IMR-90 (cell line): ENCODE results near the gene PGS1. TPM values are rescaled to one million over a fixed set of nuclear protein-coding genes. Genes with fewer than 3 reads are reported as not detected.

Source experiments
- ATAC-seq: fragments of 200-7000 bp; cut with Tn5 transposase; 2 replicates; pipeline ENCODE4 v1.9.1; 2020; ENCODE audit warnings: low read depth, mild to moderate bottlenecking, moderate library complexity
- BruUV-seq: library from RNA; stranded (reverse); fragments of 400-500 nt; replicated peaks from 2 replicates; lab custom pipeline; 2021; lab: Mats Ljungman, UMichigan
- CTCF ChIA-PET: fragments of 300-600 bp; formaldehyde crosslinking; extraction: SDS; loops from one replicate; lab custom pipeline; 2021; ENCODE audit warnings: antibody characterized with exemption; lab: Yijun Ruan, JAX
- POLR2A ChIA-PET: fragments of 300-600 bp; sonication (Branson Sonifier 250); formaldehyde crosslinking; loops from one replicate; lab custom pipeline; 2022; ENCODE audit warnings: antibody characterized with exemption; ENCODE audit not compliant: unreplicated experiment; lab: Charles Lee
- DNase-seq: peaks from one replicate; pipeline ENCODE4 v3.0.0; 2013
- H2AFZ ChIP-seq: replicated peaks from 2 replicates; pipeline ENCODE3; 2013; ENCODE audit warnings: low read length, mild to moderate bottlenecking; ENCODE audit not compliant: poor library complexity
- H2AK5ac ChIP-seq: 2 replicates; pipeline ENCODE4 v1.6.1; 2013; ENCODE audit warnings: low read depth, low read length, inconsistent platforms
- H2AK9ac ChIP-seq: replicated peaks from 2 replicates; pipeline ENCODE3; 2013; ENCODE audit warnings: mild to moderate bottlenecking, low read depth, low read length, moderate library complexity; ENCODE audit not compliant: poor library complexity
- H2BK120ac ChIP-seq: 2 replicates; pipeline ENCODE4 v1.6.1; 2013; ENCODE audit warnings: low read depth, low read length, inconsistent platforms
- H2BK15ac ChIP-seq: 3 replicates; pipeline ENCODE4 v1.6.1; 2013; ENCODE audit warnings: low read depth, low read length, inconsistent platforms
- H2BK20ac ChIP-seq: 2 replicates; pipeline ENCODE4 v1.6.1; 2013; ENCODE audit warnings: low read depth, mild to moderate bottlenecking, inconsistent platforms, low read length, moderate library complexity
- H2BK5ac ChIP-seq: 2 replicates; pipeline ENCODE4 v1.6.1; 2013; ENCODE audit warnings: mild to moderate bottlenecking, low read depth, low read length, inconsistent platforms; ENCODE audit not compliant: poor library complexity, severe bottlenecking
- H3K14ac ChIP-seq: replicated peaks from 2 replicates; pipeline ENCODE4 v1.6.1; 2013; ENCODE audit warnings: low read depth, low read length, inconsistent platforms
- H3K18ac ChIP-seq: 2 replicates; pipeline ENCODE4 v1.6.1; 2013; ENCODE audit warnings: low read depth, low read length, control low read depth
- H3K23ac ChIP-seq: 2 replicates; pipeline ENCODE4 v1.6.1; 2013; ENCODE audit warnings: low read depth, low read length, inconsistent platforms
- H3K27ac ChIP-seq: 2 replicates; pipeline ENCODE4 v1.5.1; 2013; ENCODE audit warnings: mild to moderate bottlenecking, control low read depth, low read length; ENCODE audit not compliant: insufficient read depth
- H3K27me3 ChIP-seq: 2 replicates; pipeline ENCODE4 v1.6.1; 2013; ENCODE audit warnings: low read length; ENCODE audit not compliant: control insufficient read depth, insufficient read depth
- H3K36me3 ChIP-seq: 2 replicates; pipeline ENCODE4 v1.6.1; 2013; ENCODE audit warnings: low read length, mixed read lengths; ENCODE audit not compliant: control insufficient read depth, insufficient read depth
- H3K4ac ChIP-seq: 2 replicates; pipeline ENCODE4 v1.6.1; 2013; ENCODE audit warnings: low read depth, low read length, inconsistent platforms
- H3K4me1 ChIP-seq: 2 replicates; pipeline ENCODE4 v1.6.1; 2013; ENCODE audit warnings: low read length, mixed read lengths; ENCODE audit not compliant: control insufficient read depth, insufficient read depth
- H3K4me2 ChIP-seq: 2 replicates; pipeline ENCODE4 v1.6.1; 2013; ENCODE audit warnings: low read depth, mild to moderate bottlenecking, control low read depth, low read length, moderate library complexity
- H3K4me3 ChIP-seq: 2 replicates; pipeline ENCODE4 v1.5.1; 2013; ENCODE audit warnings: low read depth, mild to moderate bottlenecking, control low read depth, low read length, moderate library complexity; ENCODE audit not compliant: insufficient read depth
- H3K56ac ChIP-seq: 2 replicates; pipeline ENCODE4 v1.6.1; 2013; ENCODE audit warnings: low read length, inconsistent platforms; ENCODE audit not compliant: insufficient read depth; ENCODE audit errors: extremely low read depth
- H3K79me1 ChIP-seq, 2 experiments: 2 replicates each; pipeline ENCODE4 v1.6.1; 2013; ENCODE audit warnings: low read length in 2 of 2, inconsistent platforms in 1 of 2, low read depth in 1 of 2
- H3K9ac ChIP-seq: 2 replicates; pipeline ENCODE4 v1.6.1; 2013; ENCODE audit warnings: low read depth, low read length, control low read depth
- H3K9me1 ChIP-seq: 2 replicates; pipeline ENCODE4 v1.6.1; 2013; ENCODE audit warnings: low read length, inconsistent platforms; ENCODE audit not compliant: insufficient read depth
- H3K9me3 ChIP-seq: 2 replicates; pipeline ENCODE4 v1.6.1; 2013; ENCODE audit warnings: low read length; ENCODE audit not compliant: control insufficient read depth, insufficient read depth
- H4K20me1 ChIP-seq: 2 replicates; pipeline ENCODE4 v1.6.1; 2013; ENCODE audit warnings: low read length, inconsistent platforms; ENCODE audit not compliant: insufficient read depth
- H4K5ac ChIP-seq: 2 replicates; pipeline ENCODE4 v1.6.1; 2013; ENCODE audit warnings: mild to moderate bottlenecking, low read depth, low read length, control low read depth
- H4K8ac ChIP-seq, 2 experiments: 2 replicates each; pipeline ENCODE4 v1.6.1; 2013; ENCODE audit warnings: low read depth in 2 of 2, low read length in 2 of 2, control low read depth in 1 of 2, inconsistent platforms in 1 of 2
- H4K91ac ChIP-seq: 2 replicates; pipeline ENCODE4 v1.6.1; 2013; ENCODE audit warnings: low read depth, low read length, inconsistent platforms; ENCODE audit not compliant: insufficient read depth
- CEBPB ChIP-seq: IDR thresholded peaks from 2 replicates; pipeline ENCODE4 v1.6.1; 2012; ENCODE audit warnings: low read depth, low read length, improper control_type of control experiment
- ELK1 ChIP-seq: fragments of 150-350 bp; IDR thresholded peaks from 2 replicates; pipeline ENCODE4 v1.6.1; 2016; ENCODE audit warnings: low read depth, mild to moderate bottlenecking, low read length, moderate library complexity, borderline replicate concordance
- MAFK ChIP-seq: IDR thresholded peaks from 2 replicates; pipeline ENCODE4 v1.6.1; 2012; ENCODE audit warnings: low read depth, low read length, improper control_type of control experiment
- MAZ ChIP-seq: IDR thresholded peaks from 2 replicates; pipeline ENCODE4 v1.6.1; 2012; ENCODE audit warnings: low read depth, mild to moderate bottlenecking, low read length, improper control_type of control experiment, moderate library complexity, borderline replicate concordance
- NFE2L2 ChIP-seq: fragments of 150-350 bp; IDR thresholded peaks from 2 replicates; pipeline ENCODE4 v1.6.1; 2016; ENCODE audit warnings: low read depth, mild to moderate bottlenecking, low read length
- RAD21 ChIP-seq: IDR thresholded peaks from 2 replicates; pipeline ENCODE4 v1.6.1; 2012; ENCODE audit warnings: low read length, improper control_type of control experiment
- WGBS, 2 experiments: methylation state at CpG; one replicate each; pipeline versions ENCODE4 v1.1.5 to v1.1.7; 2013; ENCODE audit warnings: missing lambda C conversion rate in 2 of 2; ENCODE audit not compliant: insufficient read length in 1 of 2; ENCODE audit errors: extremely low coverage in 2 of 2; 5-methylcytosine and 5-hydroxymethylcytosine counted together
- dilution Hi-C: fragments of 300-500 bp; cut with HindIII; formaldehyde crosslinking; loops from one replicate; pipeline ENCODE4 v1.14.3; 2018; ENCODE audit warnings: low sequenced_read_pairs; ENCODE audit not compliant: unreplicated experiment
- in situ Hi-C: fragments of 300-500 bp; cut with MboI; formaldehyde crosslinking; loops from 3 replicates; pipeline ENCODE4 v1.14.3; 2019; ENCODE audit warnings: low sequenced_read_pairs, inconsistent platforms, mixed read lengths
- intact Hi-C: fragments of 100-400 bp; cut with micrococcal nuclease; formaldehyde crosslinking; loops from 2 replicates; pipeline ENCODE4 v1.10.0; 2022
- microRNA-seq, 2 experiments: library from miRNA; stranded (forward) in 1 of 2; unstranded in 1 of 2; fragments of 10-50 nt in 1 of 2; fragments of <30 nt in 1 of 2; gene quantifications in 1 of 2; microRNA quantifications in 1 of 2; one replicate each; pipeline versions ENCODE3 to v1.1.0; 2013 to 2020; ENCODE audit not compliant: insufficient read depth in 1 of 2, insufficient read length in 1 of 2, unreplicated experiment in 1 of 2
- polyA plus RNA-seq, 3 experiments: library from polyadenylated mRNA; depleted of rRNA; stranded (reverse); fragments of >200 nt; gene quantifications; 2 replicates each; pipeline ENCODE4 v1.2.3, GENCODE V29; 2012; ENCODE audit warnings: low replicate concordance in 1 of 3
- small RNA-seq, 5 experiments: library from RNA; depleted of rRNA; stranded (forward); fragments of <200 nt; gene quantifications; one replicate each; pipeline ENCODE3, GENCODE V24; 2012
- total RNA-seq: library from RNA; depleted of rRNA; stranded (reverse); fragments of >200 nt; gene quantifications from 2 replicates; pipeline ENCODE4 v1.2.3, GENCODE V29; 2012; rRNA removed

The PGS1 gene
- total and polyA plus RNA-seq, 2 of the 4 experiments (the other 2 are of a cell fraction): 18.5 to 43.2 TPM

GRCh38 chr17:78473951-78474613 is 95.6 kb downstream of the PGS1 start:
- Histone ChIP-seq H3K4me2 (peak overlapping the region; percentile 32; the same call in 1 of the 2 replicates), H3K79me1 (no peaks in the 10 kb centered on the region), H3K23ac (no peak overlapping the region), H3K36me3 (no peaks in the 10 kb centered on the region), H2BK15ac (peak overlapping the region; percentile 3; the same call in 1 of the 3 replicates), H2BK20ac (peak overlapping the region; percentile 36), H3K4me1 (peaks cover 10% of the 10 kb centered on the region), H2BK120ac (0 out of 2 replicates have a peak overlapping the region, but pooled peaks have one; percentile 27), H4K20me1 (no peaks in the 10 kb centered on the region), H3K27ac (no peak overlapping the region), H2BK5ac (no peak overlapping the region), H3K9ac (no peak overlapping the region), H3K9me3 (peaks cover 4% of the 10 kb centered on the region; the same call in 1 of the 2 replicates), H2AFZ (peak overlapping the region; percentile 61), H4K91ac (peak overlapping the region; percentile 38; the same call in 1 of the 2 replicates), H3K4me3 (no peak overlapping the region), H3K9me1 (peaks cover 9% of the 10 kb centered on the region), H3K14ac (0 out of 2 replicates have a peak overlapping the region, but pooled peaks have one; percentile 13), H4K5ac (no peak overlapping the region), H2AK5ac (peak overlapping the region; percentile 55), H3K27me3 (peaks cover 5% of the 10 kb centered on the region; the same call in 1 of the 2 replicates), H3K18ac (no peak overlapping the region), H3K4ac (peak overlapping the region; percentile 55), H4K8ac (no peak overlapping the region), H3K56ac (no peak overlapping the region), H2AK9ac (no peak overlapping the region)
- ATAC-seq (peak; percentile 95), DNase-seq (peak; percentile 41)
- WGBS, 2 experiments: 83% methylated on average over 5 of the region's 12 CpGs; no CpG with 5 or more reads in 1 of the 2 experiments
- in situ Hi-C loops (no loop called here), dilution Hi-C loops (no loop called here), intact Hi-C loops (no loop called here)
- TF ChIP-seq ELK1 (no peak), NFE2L2 (no peak), CEBPB (no peak), MAFK (no peak), RAD21 (no peak), MAZ (no peak)
- CTCF ChIA-PET: no interaction called here
- no TSS peak for BruUV-seq
- POLR2A ChIA-PET: no interaction called here

Small RNA genes lying within 50 kb of the gene (microRNA-seq; reads per million reads assigned to microRNA genes)
- not detected for gene RF00415 (ENCODE audit: insufficient read depth, insufficient read length)
- gene RN7SL236P (ENCODE audit: insufficient read depth, insufficient read length): not detected

Small RNA genes lying within 50 kb of the gene (small RNA-seq; reads per million reads assigned to genes)
- gene RF00415 (0 reads per million in 5 experiments), gene RN7SL236P (0 reads per million in 5 experiments)

Other genes starting within 250 kb of the PGS1 start
- 0.28 TPM in 1 of 2 replicates, not detected in the other for gene TMC6, start 249.9 kb upstream of the PGS1 start, total RNA-seq
- gene TMC6, start 249.9 kb upstream of the PGS1 start, polyA plus RNA-seq (2012; rRNA removed): 0.19 and 0.32 TPM in 2 replicates
- not detected in 2 replicates for gene TMC8, start 247.9 kb upstream of the PGS1 start, total RNA-seq
- not detected in 2 replicates for gene TMC8, start 247.9 kb upstream of the PGS1 start, polyA plus RNA-seq (2012; rRNA removed)
- gene C17orf99, start 232.3 kb upstream of the PGS1 start, total RNA-seq: not detected in 2 replicates
- not detected in 2 replicates for gene C17orf99, start 232.3 kb upstream of the PGS1 start, polyA plus RNA-seq (2012; rRNA removed)
- 11.1 and 14.7 TPM in 2 replicates for gene SYNGR2, start 210.1 kb upstream of the PGS1 start, total RNA-seq
- 63.1 and 77.3 TPM in 2 replicates for gene SYNGR2, start 210.1 kb upstream of the PGS1 start, polyA plus RNA-seq (2012; rRNA removed)
- 109 and 219 TPM in 2 replicates for gene TK1, start 191.6 kb upstream of the PGS1 start, total RNA-seq
- 150 and 181 TPM in 2 replicates for gene TK1, start 191.6 kb upstream of the PGS1 start, polyA plus RNA-seq (2012; rRNA removed)
- gene AFMID, start 191.3 kb upstream of the PGS1 start, total RNA-seq: 45.5 and 65.1 TPM in 2 replicates
- gene AFMID, start 191.3 kb upstream of the PGS1 start, polyA plus RNA-seq (2012; rRNA removed): 29.9 and 41.0 TPM in 2 replicates
- gene BIRC5, start 164.4 kb upstream of the PGS1 start, total RNA-seq: 52.7 and 53.6 TPM in 2 replicates
- 16.6 and 19.5 TPM in 2 replicates for gene BIRC5, start 164.4 kb upstream of the PGS1 start, polyA plus RNA-seq (2012; rRNA removed)
- gene TMEM235, start 147.0 kb upstream of the PGS1 start, total RNA-seq: not detected in 2 replicates
- gene TMEM235, start 147.0 kb upstream of the PGS1 start, polyA plus RNA-seq (2012; rRNA removed): not detected in 2 replicates
- 19.7 and 19.9 TPM in 2 replicates for gene SOCS3, start 18.6 kb upstream of the PGS1 start, total RNA-seq
- gene SOCS3, start 18.6 kb upstream of the PGS1 start, polyA plus RNA-seq (2012; rRNA removed): 18.3 and 19.2 TPM in 2 replicates
- not detected in 2 replicates for gene DNAH17, start 198.7 kb downstream of the PGS1 start, total RNA-seq
- gene DNAH17, start 198.7 kb downstream of the PGS1 start, polyA plus RNA-seq (2012; rRNA removed): not detected in 2 replicates